Measurements from ENCODE around the gene MBTPS1.

- TF ChIP-seq, protein P1, sequence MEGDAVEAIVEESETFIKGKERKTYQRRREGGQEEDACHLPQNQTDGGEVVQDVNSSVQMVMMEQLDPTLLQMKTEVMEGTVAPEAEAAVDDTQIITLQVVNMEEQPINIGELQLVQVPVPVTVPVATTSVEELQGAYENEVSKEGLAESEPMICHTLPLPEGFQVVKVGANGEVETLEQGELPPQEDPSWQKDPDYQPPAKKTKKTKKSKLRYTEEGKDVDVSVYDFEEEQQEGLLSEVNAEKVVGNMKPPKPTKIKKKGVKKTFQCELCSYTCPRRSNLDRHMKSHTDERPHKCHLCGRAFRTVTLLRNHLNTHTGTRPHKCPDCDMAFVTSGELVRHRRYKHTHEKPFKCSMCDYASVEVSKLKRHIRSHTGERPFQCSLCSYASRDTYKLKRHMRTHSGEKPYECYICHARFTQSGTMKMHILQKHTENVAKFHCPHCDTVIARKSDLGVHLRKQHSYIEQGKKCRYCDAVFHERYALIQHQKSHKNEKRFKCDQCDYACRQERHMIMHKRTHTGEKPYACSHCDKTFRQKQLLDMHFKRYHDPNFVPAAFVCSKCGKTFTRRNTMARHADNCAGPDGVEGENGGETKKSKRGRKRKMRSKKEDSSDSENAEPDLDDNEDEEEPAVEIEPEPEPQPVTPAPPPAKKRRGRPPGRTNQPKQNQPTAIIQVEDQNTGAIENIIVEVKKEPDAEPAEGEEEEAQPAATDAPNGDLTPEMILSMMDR (IDR thresholded peaks at IDR 0.05; ENCODE audit: insufficient read depth, low read depth, low read length), result no peak
- TF ChIP-seq EZH2 (IDR thresholded peaks at IDR 0.05; ENCODE audit: insufficient read depth, low read length), result no peak
These were observed 74.9 kb downstream of the MBTPS1 start for GRCh38 chr16:84041881-84042280.
